HepG2 (cell line): Measurements from ENCODE around the gene PTCD1. TPM values are rescaled to one million over a fixed set of nuclear protein-coding genes. Genes with fewer than 3 reads are reported as not detected.

Source experiments
- ATAC-seq: fragments of 200-7000 bp; cut with Tn5 transposase; 3 replicates; pipeline ENCODE4 v1.9.1; 2020; ENCODE audit warnings: mild to moderate bottlenecking, moderate library complexity
- BruUV-seq: library from RNA; stranded (reverse); fragments of 400-500 nt; replicated peaks from 2 replicates; lab custom pipeline; 2021; lab: Mats Ljungman, UMichigan
- CTCF ChIA-PET: fragments of 300-600 bp; formaldehyde crosslinking; extraction: SDS; loops from one replicate; lab custom pipeline; 2021; ENCODE audit warnings: low total read pairs, inconsistent platforms, low intra/inter-chr PET ratio; lab: Yijun Ruan, JAX
- POLR2A ChIA-PET: fragments of 350-600 bp; sonication (Branson Sonifier 250); formaldehyde crosslinking; loops from one replicate; lab custom pipeline; 2020; ENCODE audit warnings: antibody characterized with exemption, inconsistent platforms; lab: Yijun Ruan, JAX
- DNase-seq: peaks from one replicate; pipeline ENCODE4 v3.0.0-alpha.2; 2015; ENCODE audit warnings: low spot score
- FAIRE-seq: peaks from 3 replicates; lab custom pipeline; 2011; peaks lifted over from hg19 to GRCh38; lab: Jason Lieb, UNC
- H2AFZ ChIP-seq: one replicate; pipeline ENCODE4 v1.6.1; 2011; ENCODE audit warnings: low read length, inconsistent platforms
- H3K27ac ChIP-seq: fragments of 300-600 bp; 3 replicates; pipeline ENCODE4 v1.8.0; 2011; ENCODE audit warnings: mixed run types, mild to moderate bottlenecking, mixed read lengths, low read length, inconsistent platforms; ENCODE audit not compliant: insufficient read depth; ENCODE audit errors: extremely low read length
- H3K27me3 ChIP-seq, 2 experiments: fragments of 200-600 bp in 1 of 2; 2 replicates in 1 of 2; 3 replicates in 1 of 2; pipeline versions ENCODE4 v1.6.0 to v1.8.0; 2011; ENCODE audit warnings: low read length in 2 of 2, mild to moderate bottlenecking in 2 of 2, moderate library complexity in 2 of 2, inconsistent platforms in 1 of 2; ENCODE audit not compliant: insufficient read depth in 2 of 2, control insufficient read depth in 1 of 2
- H3K36me3 ChIP-seq, 2 experiments: fragments of 200-600 bp in 1 of 2; replicated peaks in 1 of 2; 2 replicates in 1 of 2; 3 replicates in 1 of 2; pipeline versions ENCODE4 v1.5.1 to v1.8.0; 2011; ENCODE audit warnings: low read length in 2 of 2, inconsistent platforms in 1 of 2; ENCODE audit not compliant: insufficient read depth in 2 of 2, control insufficient read depth in 1 of 2
- H3K4me1 ChIP-seq: 2 replicates; pipeline ENCODE4 v1.5.1; 2012; ENCODE audit warnings: low read length, inconsistent platforms; ENCODE audit not compliant: insufficient read depth
- H3K4me2 ChIP-seq: 2 replicates; pipeline ENCODE4 v1.6.0; 2011; ENCODE audit warnings: low read depth, low read length, inconsistent platforms
- H3K4me3 ChIP-seq, 3 experiments: fragments of 200-600 bp in 1 of 3; sonication (generic), shearing (Covaris generic) in 1 of 3; replicated peaks in 1 of 3; 2 replicates each; pipeline ENCODE4 v1.5.1; 2011 to 2016; ENCODE audit warnings: low read length in 3 of 3, inconsistent platforms in 2 of 3, low read depth in 2 of 3, mild to moderate bottlenecking in 2 of 3, control low read depth in 1 of 3, mixed read lengths in 1 of 3; ENCODE audit not compliant: insufficient read depth in 1 of 3
- H3K79me2 ChIP-seq: one replicate; pipeline ENCODE4 v1.6.1; 2011; ENCODE audit warnings: low read length, inconsistent platforms; ENCODE audit not compliant: insufficient read depth
- H3K9ac ChIP-seq: 2 replicates; pipeline ENCODE4 v1.6.0; 2011; ENCODE audit warnings: mild to moderate bottlenecking, low read depth, low read length, inconsistent platforms; ENCODE audit not compliant: insufficient read depth
- H3K9me3 ChIP-seq: 2 replicates; pipeline ENCODE4 v1.5.1; 2012; ENCODE audit warnings: mild to moderate bottlenecking, low read length
- H4K20me1 ChIP-seq: 2 replicates; pipeline ENCODE4 v1.6.0; 2011; ENCODE audit warnings: inconsistent platforms, mild to moderate bottlenecking, low read length, moderate library complexity; ENCODE audit not compliant: insufficient read depth
- ARNT ChIP-seq: fragments of 450-650 bp; IDR thresholded peaks from 2 replicates; pipeline ENCODE4 v1.6.1; 2017
- HES4 ChIP-seq: sonication (generic); formaldehyde crosslinking; IDR thresholded peaks from 2 replicates; pipeline ENCODE4 v1.9.0; 2021; ENCODE audit warnings: mild to moderate bottlenecking, missing genetic modification reagents, borderline replicate concordance
- KDM1A ChIP-seq: IDR thresholded peaks from 2 replicates; pipeline ENCODE4 v1.6.1; 2016; ENCODE audit warnings: missing compliant biosample characterization
- MAFK ChIP-seq, 2 experiments: IDR thresholded peaks in 1 of 2; conservative IDR thresholded peaks in 1 of 2; 2 replicates each; pipeline ENCODE4 v1.6.1; 2011; ENCODE audit warnings: improper control_type of control experiment in 2 of 2, low read length in 2 of 2
- MTA1 ChIP-seq: sonication (generic); formaldehyde crosslinking; IDR thresholded peaks from 2 replicates; pipeline ENCODE4 v1.4.0; 2020; ENCODE audit warnings: missing genetic modification reagents, mild to moderate bottlenecking, borderline replicate concordance
- PAX8 ChIP-seq: sonication (generic); formaldehyde crosslinking; IDR thresholded peaks from 2 replicates; pipeline ENCODE4 v1.8.0; 2022; ENCODE audit warnings: mild to moderate bottlenecking, missing genetic modification reagents, borderline replicate concordance
- TCF7 ChIP-seq: sonication (generic); IDR thresholded peaks from 2 replicates; pipeline ENCODE4 v1.6.1; 2016; ENCODE audit warnings: antibody characterized with exemption, low read depth
- ZFX ChIP-seq: sonication (generic); formaldehyde crosslinking; IDR thresholded peaks from 2 replicates; pipeline ENCODE4 v1.4.0; 2020; ENCODE audit warnings: mild to moderate bottlenecking, low read depth, missing genetic modification reagents, moderate library complexity
- ZNF460 ChIP-seq: sonication (generic); formaldehyde crosslinking; IDR thresholded peaks from 2 replicates; pipeline ENCODE4 v1.5.1; 2020; ENCODE audit warnings: missing genetic modification reagents, mild to moderate bottlenecking, borderline replicate concordance
- ZNF557 ChIP-seq: sonication (generic); formaldehyde crosslinking; IDR thresholded peaks from 2 replicates; pipeline ENCODE4 v1.4.0; 2020; ENCODE audit warnings: missing genetic modification reagents
- WGBS: methylation state at CpG from one replicate; pipeline ENCODE4 v1.1.6; 2017; ENCODE audit warnings: low lambda C conversion rate; 5-methylcytosine and 5-hydroxymethylcytosine counted together
- in situ Hi-C: cut with HindIII; loops from 2 replicates; pipeline ENCODE4 v1.10.0; 2017; ENCODE audit warnings: low pct_unique_long_range_greater_than_20kb; ENCODE audit not compliant: extremely low pct_ligation_motif_present
- intact Hi-C: fragments of 100-400 bp; cut with micrococcal nuclease; formaldehyde crosslinking; loops from one replicate; pipeline ENCODE4 v1.10.0; 2022; ENCODE audit not compliant: unreplicated experiment
- polyA plus RNA-seq, 8 experiments: library from polyadenylated mRNA; depleted of rRNA in 3 of 8; stranded (reverse) in 7 of 8; unstranded in 1 of 8; fragments of >200 nt; fragmentation: Illumina TruSeq in 4 of 8; extraction: Trizol in 4 of 8; gene quantifications; 2 replicates each; pipeline versions ENCODE4 v1.2.1 to v1.2.3, GENCODE V29; 2011 to 2016; ENCODE audit warnings: low read depth in 4 of 8, missing spikeins in 1 of 8, mixed read lengths in 1 of 8; ENCODE audit not compliant: insufficient read depth in 1 of 8
- total RNA-seq, 5 experiments: library from RNA; depleted of rRNA; stranded (reverse); fragments of >200 nt; fragmentation: Illumina TruSeq; extraction: Trizol; gene quantifications; 2 replicates each; pipeline ENCODE4 v1.2.3, GENCODE V29; 2016; ENCODE audit warnings: low read depth in 1 of 5
- TF ChIP-seq, protein P1 (sequence below): sonication (generic); formaldehyde crosslinking; IDR thresholded peaks from 2 replicates; pipeline ENCODE4 v1.8.1; 2023; ENCODE audit warnings: missing genetic modification reagents, mild to moderate bottlenecking, borderline replicate concordance
- TF ChIP-seq, protein P2 (sequence below): sonication (generic); formaldehyde crosslinking; IDR thresholded peaks from 2 replicates; pipeline ENCODE4 v1.5.0; 2020; ENCODE audit warnings: mild to moderate bottlenecking, missing genetic modification reagents, borderline replicate concordance
- TF ChIP-seq, protein P3 (sequence below): sonication (generic); formaldehyde crosslinking; IDR thresholded peaks from 2 replicates; pipeline ENCODE4 v1.5.0; 2020; ENCODE audit warnings: mild to moderate bottlenecking, missing genetic modification reagents, moderate library complexity
- TF ChIP-seq, protein P4 (sequence below): sonication (generic); formaldehyde crosslinking; IDR thresholded peaks from 2 replicates; pipeline ENCODE4 v1.5.1; 2020; ENCODE audit warnings: mild to moderate bottlenecking, missing genetic modification reagents, moderate library complexity

The PTCD1 gene
- total and polyA plus RNA-seq, 2 of the 13 experiments (the other 11 are each of a cell fraction or from before 2014, with no cell fraction given): 3.0 to 8.4 TPM

DNA sequence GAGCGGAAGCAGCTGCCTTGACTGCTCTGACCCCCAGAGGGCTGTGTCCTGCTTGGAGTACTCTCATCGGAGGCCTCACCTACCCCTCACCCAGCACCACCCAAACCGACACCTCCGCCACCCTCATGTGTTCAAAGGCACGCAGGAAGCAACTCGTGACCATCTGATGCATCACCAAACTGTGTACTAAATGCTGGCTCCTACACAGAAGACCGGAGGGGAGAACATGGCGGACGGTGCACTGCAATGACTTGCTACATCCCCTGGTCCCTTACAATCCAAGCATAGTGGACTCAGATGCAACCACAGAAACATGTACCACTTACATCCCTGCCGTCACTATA, 33.6 kb downstream of the PTCD1 start:
- H3K4me1 ChIP-seq: peaks cover 29% of the 10 kb centered on the region
- H3K9ac ChIP-seq: no peak overlapping the region
- H3K27ac ChIP-seq: no peak overlapping the region
- peaks cover 0 to 4% of the 10 kb centered on the region in 2 experiments; a peak in 2 of 5 replicates for H3K27me3 ChIP-seq
- no peaks in the 10 kb centered on the region for H3K9me3 ChIP-seq
- ATAC-seq (no peak), FAIRE-seq (no peak), DNase-seq (no peak)
- BruUV-seq: no TSS peak
- ChIA-PET POLR2A (no interaction called here), CTCF (no interaction called here)
- intact Hi-C loops: loop anchor here (5.0 kb wide), 1 partner anchor 33 kb away; the partner anchor contains the start of gene ARPC1B
- no peak overlapping the region for H2AFZ ChIP-seq
- H3K4me3 ChIP-seq: no peak overlapping the region
- TF ChIP-seq ZNF460 (CRISPR knock-in tag): no peak
- no peak for TF ChIP-seq MTA1 (CRISPR knock-in tag)
- no peak for TF ChIP-seq KDM1A (CRISPR knock-in tag)
- no peak for TF ChIP-seq PAX8
- no peak for TF ChIP-seq TCF7
- no peak for TF ChIP-seq ZFX (CRISPR knock-in tag)
- TF ChIP-seq ARNT: no peak
- TF ChIP-seq, protein P1, sequence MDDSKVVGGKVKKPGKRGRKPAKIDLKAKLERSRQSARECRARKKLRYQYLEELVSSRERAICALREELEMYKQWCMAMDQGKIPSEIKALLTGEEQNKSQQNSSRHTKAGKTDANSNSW (CRISPR knock-in tag): no peak
- TF ChIP-seq MAFK (conservative IDR thresholded peaks at IDR 0.05 in 1 of 2, IDR thresholded peaks at IDR 0.05 in 1 of 2; ENCODE audit: low read length in 2 of 2): no peak
- TF ChIP-seq HES4 (CRISPR knock-in tag): no peak
- TF ChIP-seq, protein P2, sequence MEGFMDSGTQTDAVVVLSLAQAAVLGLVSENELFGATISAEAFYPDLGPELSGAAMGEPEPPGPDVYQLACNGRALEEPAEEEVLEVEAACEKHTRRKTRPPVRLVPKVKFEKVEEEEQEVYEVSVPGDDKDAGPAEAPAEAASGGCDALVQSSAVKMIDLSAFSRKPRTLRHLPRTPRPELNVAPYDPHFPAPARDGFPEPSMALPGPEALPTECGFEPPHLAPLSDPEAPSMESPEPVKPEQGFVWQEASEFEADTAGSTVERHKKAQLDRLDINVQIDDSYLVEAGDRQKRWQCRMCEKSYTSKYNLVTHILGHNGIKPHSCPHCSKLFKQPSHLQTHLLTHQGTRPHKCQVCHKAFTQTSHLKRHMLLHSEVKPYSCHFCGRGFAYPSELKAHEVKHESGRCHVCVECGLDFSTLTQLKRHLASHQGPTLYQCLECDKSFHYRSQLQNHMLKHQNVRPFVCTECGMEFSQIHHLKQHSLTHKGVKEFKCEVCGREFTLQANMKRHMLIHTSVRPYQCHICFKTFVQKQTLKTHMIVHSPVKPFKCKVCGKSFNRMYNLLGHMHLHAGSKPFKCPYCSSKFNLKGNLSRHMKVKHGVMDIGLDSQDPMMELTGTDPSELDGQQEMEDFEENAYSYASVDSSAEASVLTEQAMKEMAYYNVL: no peak
- TF ChIP-seq, protein P3, sequence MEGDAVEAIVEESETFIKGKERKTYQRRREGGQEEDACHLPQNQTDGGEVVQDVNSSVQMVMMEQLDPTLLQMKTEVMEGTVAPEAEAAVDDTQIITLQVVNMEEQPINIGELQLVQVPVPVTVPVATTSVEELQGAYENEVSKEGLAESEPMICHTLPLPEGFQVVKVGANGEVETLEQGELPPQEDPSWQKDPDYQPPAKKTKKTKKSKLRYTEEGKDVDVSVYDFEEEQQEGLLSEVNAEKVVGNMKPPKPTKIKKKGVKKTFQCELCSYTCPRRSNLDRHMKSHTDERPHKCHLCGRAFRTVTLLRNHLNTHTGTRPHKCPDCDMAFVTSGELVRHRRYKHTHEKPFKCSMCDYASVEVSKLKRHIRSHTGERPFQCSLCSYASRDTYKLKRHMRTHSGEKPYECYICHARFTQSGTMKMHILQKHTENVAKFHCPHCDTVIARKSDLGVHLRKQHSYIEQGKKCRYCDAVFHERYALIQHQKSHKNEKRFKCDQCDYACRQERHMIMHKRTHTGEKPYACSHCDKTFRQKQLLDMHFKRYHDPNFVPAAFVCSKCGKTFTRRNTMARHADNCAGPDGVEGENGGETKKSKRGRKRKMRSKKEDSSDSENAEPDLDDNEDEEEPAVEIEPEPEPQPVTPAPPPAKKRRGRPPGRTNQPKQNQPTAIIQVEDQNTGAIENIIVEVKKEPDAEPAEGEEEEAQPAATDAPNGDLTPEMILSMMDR (CRISPR knock-in tag): no peak
- TF ChIP-seq, protein P4, sequence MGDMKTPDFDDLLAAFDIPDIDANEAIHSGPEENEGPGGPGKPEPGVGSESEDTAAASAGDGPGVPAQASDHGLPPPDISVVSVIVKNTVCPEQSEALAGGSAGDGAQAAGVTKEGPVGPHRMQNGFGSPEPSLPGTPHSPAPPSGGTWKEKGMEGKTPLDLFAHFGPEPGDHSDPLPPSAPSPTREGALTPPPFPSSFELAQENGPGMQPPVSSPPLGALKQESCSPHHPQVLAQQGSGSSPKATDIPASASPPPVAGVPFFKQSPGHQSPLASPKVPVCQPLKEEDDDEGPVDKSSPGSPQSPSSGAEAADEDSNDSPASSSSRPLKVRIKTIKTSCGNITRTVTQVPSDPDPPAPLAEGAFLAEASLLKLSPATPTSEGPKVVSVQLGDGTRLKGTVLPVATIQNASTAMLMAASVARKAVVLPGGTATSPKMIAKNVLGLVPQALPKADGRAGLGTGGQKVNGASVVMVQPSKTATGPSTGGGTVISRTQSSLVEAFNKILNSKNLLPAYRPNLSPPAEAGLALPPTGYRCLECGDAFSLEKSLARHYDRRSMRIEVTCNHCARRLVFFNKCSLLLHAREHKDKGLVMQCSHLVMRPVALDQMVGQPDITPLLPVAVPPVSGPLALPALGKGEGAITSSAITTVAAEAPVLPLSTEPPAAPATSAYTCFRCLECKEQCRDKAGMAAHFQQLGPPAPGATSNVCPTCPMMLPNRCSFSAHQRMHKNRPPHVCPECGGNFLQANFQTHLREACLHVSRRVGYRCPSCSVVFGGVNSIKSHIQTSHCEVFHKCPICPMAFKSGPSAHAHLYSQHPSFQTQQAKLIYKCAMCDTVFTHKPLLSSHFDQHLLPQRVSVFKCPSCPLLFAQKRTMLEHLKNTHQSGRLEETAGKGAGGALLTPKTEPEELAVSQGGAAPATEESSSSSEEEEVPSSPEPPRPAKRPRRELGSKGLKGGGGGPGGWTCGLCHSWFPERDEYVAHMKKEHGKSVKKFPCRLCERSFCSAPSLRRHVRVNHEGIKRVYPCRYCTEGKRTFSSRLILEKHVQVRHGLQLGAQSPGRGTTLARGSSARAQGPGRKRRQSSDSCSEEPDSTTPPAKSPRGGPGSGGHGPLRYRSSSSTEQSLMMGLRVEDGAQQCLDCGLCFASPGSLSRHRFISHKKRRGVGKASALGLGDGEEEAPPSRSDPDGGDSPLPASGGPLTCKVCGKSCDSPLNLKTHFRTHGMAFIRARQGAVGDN (CRISPR knock-in tag): no peak
- no peak for TF ChIP-seq ZNF557 (CRISPR knock-in tag)
- peaks cover 3% of the 10 kb centered on the region; the same call in 1 of the 2 replicates for H4K20me1 ChIP-seq
- no peak overlapping the region for H3K4me2 ChIP-seq
- peaks cover 51% of the 10 kb centered on the region for H3K79me2 ChIP-seq
- in situ Hi-C loops: no loop called here
- peaks cover 31 to 46% of the 10 kb centered on the region in 2 experiments for H3K36me3 ChIP-seq
- 100% methylated on average over 9 of the region's 10 CpGs for WGBS
